Smooth muscle cell (in vitro differentiated cells): ENCODE data around the gene ILDR2. TPM values are rescaled to one million over a fixed set of nuclear protein-coding genes. Genes with fewer than 3 reads are reported as not detected.

Experiments used
- DNase-seq: peaks from one replicate; lab custom pipeline; 2025; ENCODE audit not compliant: unreplicated experiment; lab: John Stamatoyannopoulos, UW
- H2AFZ ChIP-seq: fragments of 200-600 bp; sonication (generic); 2 replicates; pipeline ENCODE4 v1.6.0; 2016; ENCODE audit warnings: antibody characterized with exemption, low read depth, mild to moderate bottlenecking
- H3F3A ChIP-seq: fragments of 200-600 bp; sonication (generic); 2 replicates; pipeline ENCODE4 v1.6.0; 2017; ENCODE audit warnings: antibody characterized with exemption, low read depth
- H3K27ac ChIP-seq: fragments of 200-600 bp; sonication (generic); 2 replicates; pipeline ENCODE4 v1.5.1; 2016; ENCODE audit warnings: low read depth, mild to moderate bottlenecking
- H3K27me3 ChIP-seq: fragments of 200-600 bp; sonication (generic); 2 replicates; pipeline ENCODE4 v1.6.1; 2016; ENCODE audit warnings: low read depth, mild to moderate bottlenecking
- H3K36me3 ChIP-seq: fragments of 200-600 bp; sonication (generic); 2 replicates; pipeline ENCODE4 v1.5.1; 2016; ENCODE audit warnings: low read depth
- H3K4me1 ChIP-seq: fragments of 200-600 bp; sonication (generic); 2 replicates; pipeline ENCODE4 v1.5.1; 2016; ENCODE audit warnings: low read depth
- H3K4me2 ChIP-seq: fragments of 200-600 bp; sonication (generic); 2 replicates; pipeline ENCODE4 v1.6.0; 2016; ENCODE audit warnings: mild to moderate bottlenecking
- H3K4me3 ChIP-seq: fragments of 200-600 bp; sonication (generic); 2 replicates; pipeline ENCODE4 v1.5.1; 2016; ENCODE audit warnings: mild to moderate bottlenecking
- H3K79me2 ChIP-seq: fragments of 200-600 bp; sonication (generic); 2 replicates; pipeline ENCODE4 v1.6.0; 2016; ENCODE audit warnings: low read depth, mild to moderate bottlenecking
- H3K9ac ChIP-seq: fragments of 200-600 bp; sonication (generic); 2 replicates; pipeline ENCODE4 v1.6.0; 2016; ENCODE audit warnings: low read depth
- H3K9me3 ChIP-seq: fragments of 200-600 bp; sonication (generic); replicated peaks from 2 replicates; pipeline ENCODE4 v1.5.1; 2016; ENCODE audit warnings: low read depth
- H4K20me1 ChIP-seq: fragments of 200-600 bp; sonication (generic); 2 replicates; pipeline ENCODE4 v1.6.0; 2016; ENCODE audit warnings: low read depth
- CTCF ChIP-seq: fragments of 200-600 bp; sonication (generic); IDR thresholded peaks from 2 replicates; pipeline ENCODE4 v1.5.1; 2017; ENCODE audit warnings: borderline replicate concordance, mild to moderate bottlenecking, antibody characterized with exemption; ENCODE audit not compliant: insufficient read depth, poor library complexity, severe bottlenecking
- WGBS: methylation state at CpG from one replicate; pipeline ENCODE4 v1.1.7; 2016; ENCODE audit warnings: low lambda C conversion rate; 5-methylcytosine and 5-hydroxymethylcytosine counted together
- polyA plus RNA-seq: library from polyadenylated mRNA; unstranded; fragments of >200 nt; fragmentation: Nextera tagmentation; extraction: Ambion mirVana; gene quantifications from 2 replicates; pipeline ENCODE4 v1.2.1, GENCODE V29; 2016
- total RNA-seq: library from RNA; depleted of rRNA; stranded (reverse); fragments of >200 nt; gene quantifications from 2 replicates; pipeline ENCODE4 v1.2.3, GENCODE V29; 2014

ILDR2 gene
- total and polyA plus RNA-seq, 2 experiments from 2014 or later: 0.04 TPM; not detected in 1

GRCh38 chr1:166870584-166870983 lies 104.8 kb downstream of the ILDR2 start:
- H3K27ac ChIP-seq: no peak overlapping the region
- peaks cover 4% of the 10 kb centered on the region for H3K36me3 ChIP-seq
- peaks cover 49% of the 10 kb centered on the region for H4K20me1 ChIP-seq
- no peak overlapping the region for H3K4me2 ChIP-seq
- no peak overlapping the region for H2AFZ ChIP-seq
- no peaks in the 10 kb centered on the region for H3K27me3 ChIP-seq
- H3K9me3 ChIP-seq: no peaks in the 10 kb centered on the region
- no peaks in the 10 kb centered on the region for H3F3A ChIP-seq
- no peak for TF ChIP-seq CTCF
- no peak for DNase-seq
- no peak overlapping the region for H3K9ac ChIP-seq
- peaks cover 6% of the 10 kb centered on the region for H3K4me1 ChIP-seq
- H3K79me2 ChIP-seq: peaks cover 52% of the 10 kb centered on the region
- WGBS: 92% methylated on average over 4 of the region's 4 CpGs
- no peak overlapping the region for H3K4me3 ChIP-seq

GRCh38 chr1:166869318-166870099 lies 105.8 kb downstream of the ILDR2 start:
- Histone ChIP-seq H3K4me3 (no peak overlapping the region), H3K79me2 (peaks cover 41% of the 10 kb centered on the region), H3K4me2 (no peak overlapping the region), H4K20me1 (peaks cover 52% of the 10 kb centered on the region), H2AFZ (no peak overlapping the region), H3K36me3 (peaks cover 4% of the 10 kb centered on the region), H3K9ac (no peak overlapping the region), H3K9me3 (no peaks in the 10 kb centered on the region), H3K4me1 (peaks cover 1% of the 10 kb centered on the region), H3F3A (no peaks in the 10 kb centered on the region), H3K27me3 (no peaks in the 10 kb centered on the region), H3K27ac (no peak overlapping the region)
- no peak for TF ChIP-seq CTCF
- WGBS: 95% methylated on average over 3 of the region's 3 CpGs
- DNase-seq: no peak

DNA sequence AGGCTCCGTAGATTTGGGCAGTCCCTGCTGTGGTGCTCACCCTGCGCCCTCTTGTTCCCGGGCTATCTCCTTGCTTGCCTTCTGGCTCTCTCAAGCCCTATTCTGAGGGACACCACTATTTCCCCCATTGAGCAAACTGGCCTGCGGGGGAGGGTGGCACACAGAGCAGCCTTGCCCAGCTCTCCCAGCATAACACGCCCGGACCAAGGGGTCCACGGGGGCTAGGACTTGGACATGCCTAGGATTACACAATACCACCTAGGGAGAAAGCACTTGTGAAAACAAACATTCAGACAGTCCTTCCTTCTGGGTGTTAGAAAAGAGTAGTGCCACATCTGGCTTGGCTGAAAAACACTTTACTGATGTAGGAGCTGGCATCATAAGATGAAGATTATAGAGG lies 106.7 kb downstream of the ILDR2 start:
- H2AFZ ChIP-seq: no peak overlapping the region
- no peaks in the 10 kb centered on the region for H3F3A ChIP-seq
- TF ChIP-seq CTCF: no peak
- no peak for DNase-seq
- H3K9ac ChIP-seq: no peak overlapping the region
- H3K79me2 ChIP-seq: peaks cover 34% of the 10 kb centered on the region
- peaks cover 9% of the 10 kb centered on the region for H3K36me3 ChIP-seq
- no peaks in the 10 kb centered on the region for H3K4me1 ChIP-seq
- no peak overlapping the region for H3K4me2 ChIP-seq
- H3K27me3 ChIP-seq: no peaks in the 10 kb centered on the region
- H3K9me3 ChIP-seq: no peaks in the 10 kb centered on the region
- no peak overlapping the region for H3K27ac ChIP-seq
- no peak overlapping the region for H3K4me3 ChIP-seq
- WGBS: 94% methylated on average over 7 of the region's 7 CpGs
- peaks cover 52% of the 10 kb centered on the region for H4K20me1 ChIP-seq

DNA sequence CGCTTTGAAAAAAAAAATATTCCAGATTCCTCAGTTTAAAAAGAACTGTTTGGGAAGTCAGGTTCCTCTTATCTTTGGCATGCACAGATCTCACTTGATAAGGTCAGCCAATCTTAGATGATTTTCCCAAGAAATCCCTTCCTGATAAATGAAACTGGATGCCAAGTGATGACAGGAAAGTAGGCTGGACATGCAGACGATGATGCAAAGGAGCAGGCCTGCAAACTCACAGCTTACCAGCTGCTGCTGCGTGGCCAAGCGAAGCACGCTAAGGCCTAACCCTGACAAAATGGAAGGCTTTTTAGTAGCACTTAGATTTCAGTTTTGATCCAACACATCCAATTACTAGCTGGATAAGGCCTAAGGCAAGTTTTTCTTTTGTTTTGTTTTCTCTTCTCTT lies 109.4 kb downstream of the ILDR2 start:
- no peaks in the 10 kb centered on the region for H3K9me3 ChIP-seq
- 77% methylated on average over 5 of the region's 5 CpGs for WGBS
- no peak overlapping the region for H3K27ac ChIP-seq
- DNase-seq: no peak
- no peak overlapping the region for H3K4me2 ChIP-seq
- H3K4me3 ChIP-seq: no peak overlapping the region
- H3K79me2 ChIP-seq: peaks cover 17% of the 10 kb centered on the region
- H2AFZ ChIP-seq: no peak overlapping the region
- H3K9ac ChIP-seq: no peak overlapping the region
- peaks cover 15% of the 10 kb centered on the region for H3K36me3 ChIP-seq
- no peak for TF ChIP-seq CTCF
- no peaks in the 10 kb centered on the region for H3K27me3 ChIP-seq
- H3F3A ChIP-seq: peaks cover 5% of the 10 kb centered on the region
- no peaks in the 10 kb centered on the region for H3K4me1 ChIP-seq
- peaks cover 26% of the 10 kb centered on the region for H4K20me1 ChIP-seq
